Measurements from ENCODE around the gene EPHX1. TPM values are rescaled to one million over a fixed set of nuclear protein-coding genes. Genes with fewer than 3 reads are reported as not detected.
"Not testable (repeated sequence)": the region's sequence is repeated elsewhere in the genome, so short reads cannot be mapped to it uniquely, and the experiment has no call there.

Gene EPHX1
- total RNA-seq, 1 donor from 2014 or later, result 83.7 TPM

- peak; percentile 57 for DNase-seq (ENCODE audit: low read depth)
Observed at GRCh38 chr1:225881081-225881958, 71.4 kb downstream of the EPHX1 start.

DNA sequence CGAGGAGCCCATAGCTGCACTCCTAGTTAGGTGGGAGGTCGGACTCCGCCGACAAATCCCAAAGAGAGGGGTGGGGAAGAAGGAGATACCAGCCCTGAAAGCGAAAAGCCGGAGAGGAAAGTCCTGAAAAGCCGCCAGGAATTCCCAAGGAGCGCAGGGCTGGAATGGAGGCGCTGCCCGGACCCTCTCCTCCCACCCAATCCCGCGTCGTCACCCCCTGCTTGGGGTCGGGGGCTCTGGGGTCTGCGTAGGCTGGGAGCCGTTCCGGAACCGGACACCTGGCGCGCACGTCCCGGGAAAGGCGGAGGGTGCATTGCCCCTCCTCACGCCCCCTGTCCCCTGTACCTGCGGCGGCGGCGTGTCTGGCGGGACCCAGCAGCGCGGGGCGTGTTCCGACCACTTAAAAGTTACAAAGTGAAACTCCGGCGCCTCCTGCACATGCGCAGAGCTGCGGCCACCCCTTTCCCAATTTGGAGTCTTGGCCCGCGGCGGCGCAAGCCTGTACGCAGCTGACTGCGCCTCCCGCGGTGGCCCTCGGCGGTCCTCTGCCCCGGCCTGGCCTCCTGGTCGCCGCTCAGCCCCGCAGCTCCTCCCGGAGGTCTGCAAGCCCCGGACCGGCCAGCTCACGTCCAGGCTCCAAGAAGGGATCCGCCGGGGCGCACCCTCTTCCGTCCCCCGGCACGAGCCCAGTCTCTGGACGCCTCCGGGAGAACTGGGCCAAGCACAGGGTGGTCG, 72.2 kb downstream of the EPHX1 start, which contains the start of gene TMEM63A:
Gene TMEM63A, minus strand, starts transcription at position 422 of the 735 bp plus-strand sequence. CDS start 4,800 bp downstream, outside the sequence.
- DNase-seq (ENCODE audit: low read depth), result peak; percentile 55

- no peak for DNase-seq (ENCODE audit: low read depth)
Observed at GRCh38 chr1:225882694-225883615, 73.0 kb downstream of the EPHX1 start.

DNA sequence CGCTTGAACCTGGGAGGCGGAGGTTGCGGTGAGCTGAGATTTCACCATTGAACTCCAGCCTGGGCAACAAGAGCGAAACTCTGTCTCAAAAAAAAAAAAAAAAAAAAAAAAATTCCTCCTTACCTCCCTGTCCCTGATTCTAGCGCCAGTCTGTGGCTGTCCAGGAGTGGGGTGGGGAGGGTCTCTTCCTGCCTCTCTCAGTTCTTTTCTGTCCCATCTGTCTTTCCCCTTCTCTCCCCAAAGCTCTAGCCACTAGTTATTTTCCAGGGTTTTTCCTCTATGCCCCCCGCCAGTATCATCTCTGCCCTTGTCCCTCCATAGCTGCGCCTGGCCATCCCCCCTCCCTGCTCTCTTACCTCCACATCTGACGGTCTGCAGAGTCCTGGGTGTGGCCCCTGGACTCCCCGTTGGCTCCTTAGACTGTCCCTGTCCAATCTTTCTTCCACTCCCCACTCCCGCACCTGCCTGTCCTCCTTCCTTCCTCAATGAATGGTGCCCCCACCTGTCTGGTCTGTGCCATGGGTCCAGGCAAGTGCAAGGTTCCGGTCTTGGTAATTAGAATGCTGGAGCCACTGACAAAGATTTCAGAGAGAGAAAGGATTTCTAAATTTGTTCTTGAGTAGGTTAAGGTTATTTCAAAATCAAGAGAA, 73.8 kb downstream of the EPHX1 start:
- no peak for DNase-seq (ENCODE audit: low read depth)

DNA sequence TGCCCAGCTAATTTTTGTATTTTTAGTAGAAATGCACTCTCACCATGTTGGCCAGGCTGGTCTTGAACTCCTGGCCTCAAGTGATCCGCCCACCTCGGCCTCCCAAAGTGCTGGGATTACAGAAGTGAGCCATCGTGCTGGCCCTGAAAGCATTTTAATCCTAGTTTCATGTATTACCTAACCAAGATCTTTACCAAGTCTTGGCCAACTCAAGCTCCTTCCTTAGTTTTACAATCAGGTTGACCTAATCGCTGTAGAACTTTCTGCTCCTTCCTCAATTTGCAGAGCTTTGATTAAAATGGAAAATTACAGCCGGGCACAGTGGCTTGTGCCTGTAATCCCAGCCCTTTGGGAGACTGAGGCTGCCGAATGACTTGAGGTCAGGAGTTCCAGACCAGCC, 75.4 kb downstream of the EPHX1 start:
- no peak for DNase-seq (ENCODE audit: low read depth)

DNA sequence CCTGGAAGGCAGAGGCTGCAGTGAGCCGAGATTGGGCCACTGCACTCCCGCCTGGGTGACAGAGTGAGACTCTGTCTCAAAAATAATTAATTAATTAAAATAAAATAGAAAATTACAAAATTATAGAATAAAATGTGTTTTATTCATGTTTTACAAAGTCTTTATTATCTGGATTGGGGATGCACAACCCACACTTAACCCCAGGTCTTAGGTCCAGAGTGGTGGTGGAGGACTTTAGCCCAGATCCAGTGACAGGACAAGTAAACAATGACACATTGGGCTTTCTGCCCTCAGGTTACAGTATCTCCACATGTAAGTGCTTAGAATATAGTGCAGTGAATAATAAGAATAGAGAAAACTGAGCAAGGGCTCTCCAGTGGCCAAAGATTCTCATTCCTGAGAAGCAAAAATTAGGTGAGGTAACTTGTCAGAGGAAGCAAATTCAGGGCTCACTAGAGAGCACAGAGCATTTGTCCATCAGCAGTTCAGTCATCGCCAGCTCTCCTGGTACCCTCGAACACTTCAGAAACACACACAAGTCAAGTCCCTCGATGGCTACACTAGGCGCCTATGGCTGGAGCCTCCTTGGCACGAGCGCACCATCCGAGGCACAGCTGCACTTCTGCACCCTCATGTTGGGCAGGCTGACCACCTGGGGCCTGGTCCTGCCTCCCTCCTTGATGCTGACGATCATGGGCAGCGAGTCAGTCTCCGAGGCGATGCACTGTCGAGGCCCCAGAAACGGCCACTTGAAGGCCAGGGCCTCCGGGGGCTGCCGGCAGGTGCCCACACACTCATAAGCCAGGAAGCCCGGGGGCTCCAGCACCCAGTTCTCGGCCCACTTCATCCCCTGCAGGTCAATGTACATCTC, 76.5 kb downstream of the EPHX1 start:
- DNase-seq (ENCODE audit: low read depth), result no peak

DNA sequence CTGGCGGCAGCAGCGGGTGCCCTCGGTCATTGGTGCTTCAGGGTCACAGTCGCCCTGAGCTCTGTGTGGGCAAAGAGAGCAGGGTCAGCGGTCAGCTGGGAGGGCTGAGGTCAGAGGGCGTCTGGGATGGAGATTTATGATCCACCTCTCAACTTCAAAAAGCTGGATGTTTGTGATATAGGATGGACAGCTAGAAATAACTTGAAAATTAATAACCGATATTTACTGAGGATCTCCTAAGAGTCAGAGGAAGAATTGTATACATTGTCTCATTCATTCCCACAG, 77.0 kb downstream of the EPHX1 start:
- DNase-seq (ENCODE audit: low read depth), result no peak

DNA sequence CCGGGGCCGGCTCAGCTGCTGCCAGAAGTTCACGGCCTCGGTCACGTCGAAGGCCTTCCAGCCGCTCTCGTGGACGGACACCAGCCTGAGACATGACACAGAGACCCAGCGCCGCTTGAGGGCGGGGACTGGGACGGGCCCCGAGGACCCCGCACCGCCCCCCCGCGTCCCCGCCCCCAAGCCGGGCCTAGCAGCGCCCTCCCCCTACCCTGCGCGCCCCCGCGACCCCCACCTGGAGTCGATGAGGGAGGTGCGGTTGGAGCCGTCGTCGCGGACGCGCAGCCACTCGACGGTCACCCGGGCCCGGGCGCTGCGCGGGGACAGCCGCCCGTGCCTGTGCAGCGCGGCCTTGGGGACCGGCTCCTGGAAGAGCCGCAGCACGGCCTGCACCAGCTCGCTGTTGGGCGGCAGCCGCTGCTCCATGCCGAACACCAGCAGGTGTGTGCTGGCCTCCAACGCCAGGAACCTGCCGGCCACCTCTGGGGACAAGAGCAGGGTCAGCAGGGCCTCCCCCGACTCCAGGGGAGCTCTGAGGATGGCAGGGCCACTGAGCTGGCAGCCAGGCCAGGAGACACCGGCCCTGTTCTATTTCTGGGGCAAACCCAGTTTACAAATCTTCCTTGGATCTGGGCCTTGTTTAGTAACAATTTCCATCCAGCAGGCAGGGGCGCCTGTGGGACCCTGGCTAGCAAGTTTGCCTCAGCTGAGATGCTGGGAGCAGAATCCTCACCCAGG, 77.8 kb downstream of the EPHX1 start:
- not testable (repeated sequence) for DNase-seq (ENCODE audit: low read depth)

GRCh38 chr1:225888289-225888897, 78.5 kb downstream of the EPHX1 start:
- DNase-seq (ENCODE audit: low read depth), result no peak

DNA sequence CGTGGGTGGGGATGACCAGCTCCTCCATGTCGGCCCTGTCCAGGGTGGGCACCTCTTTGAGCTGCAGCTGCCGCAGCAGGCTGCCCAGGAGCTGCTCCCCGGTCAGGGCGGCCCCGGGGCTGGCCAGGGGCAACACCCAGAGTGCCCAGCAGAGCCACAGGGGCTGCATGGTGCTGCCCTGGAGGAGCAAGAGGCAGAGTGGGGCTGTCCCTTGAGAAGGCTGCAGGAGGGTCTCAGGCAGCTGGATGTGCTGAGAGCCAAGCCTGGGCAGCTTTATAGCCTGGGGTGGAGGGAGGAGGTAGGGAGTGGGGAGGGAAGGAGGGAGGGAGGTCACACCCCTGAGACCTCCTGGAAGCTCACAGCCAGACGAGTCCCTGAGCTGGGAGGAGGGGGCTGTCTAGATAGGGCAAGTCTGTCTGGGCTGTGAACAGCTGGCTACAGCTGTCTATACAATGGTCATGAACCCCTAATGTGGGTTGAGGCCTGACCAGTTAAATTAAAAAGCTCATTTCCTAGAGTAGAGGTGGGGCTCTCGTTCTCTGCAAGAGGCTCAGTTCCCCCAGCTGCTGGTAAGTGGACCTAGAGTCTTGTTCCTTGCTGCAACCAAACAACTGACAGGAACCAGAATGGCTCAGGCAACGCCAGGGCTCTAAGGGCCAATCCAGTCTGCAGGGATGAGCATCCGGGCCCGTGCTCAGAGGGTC, 79.1 kb downstream of the EPHX1 start, which contains the start of gene LEFTY1:
Gene LEFTY1, minus strand, starts transcription at position 249 of the 704 bp plus-strand sequence. Its CDS starts 80 bp downstream, at position 169.
- no peak for DNase-seq (ENCODE audit: low read depth)

GRCh38 chr1:225889743-225890142, 79.8 kb downstream of the EPHX1 start:
- DNase-seq (ENCODE audit: low read depth), result peak; percentile 48

- no peak for DNase-seq (ENCODE audit: low read depth)
Observed at GRCh38 chr1:225890346-225891228, 80.7 kb downstream of the EPHX1 start.

DNA sequence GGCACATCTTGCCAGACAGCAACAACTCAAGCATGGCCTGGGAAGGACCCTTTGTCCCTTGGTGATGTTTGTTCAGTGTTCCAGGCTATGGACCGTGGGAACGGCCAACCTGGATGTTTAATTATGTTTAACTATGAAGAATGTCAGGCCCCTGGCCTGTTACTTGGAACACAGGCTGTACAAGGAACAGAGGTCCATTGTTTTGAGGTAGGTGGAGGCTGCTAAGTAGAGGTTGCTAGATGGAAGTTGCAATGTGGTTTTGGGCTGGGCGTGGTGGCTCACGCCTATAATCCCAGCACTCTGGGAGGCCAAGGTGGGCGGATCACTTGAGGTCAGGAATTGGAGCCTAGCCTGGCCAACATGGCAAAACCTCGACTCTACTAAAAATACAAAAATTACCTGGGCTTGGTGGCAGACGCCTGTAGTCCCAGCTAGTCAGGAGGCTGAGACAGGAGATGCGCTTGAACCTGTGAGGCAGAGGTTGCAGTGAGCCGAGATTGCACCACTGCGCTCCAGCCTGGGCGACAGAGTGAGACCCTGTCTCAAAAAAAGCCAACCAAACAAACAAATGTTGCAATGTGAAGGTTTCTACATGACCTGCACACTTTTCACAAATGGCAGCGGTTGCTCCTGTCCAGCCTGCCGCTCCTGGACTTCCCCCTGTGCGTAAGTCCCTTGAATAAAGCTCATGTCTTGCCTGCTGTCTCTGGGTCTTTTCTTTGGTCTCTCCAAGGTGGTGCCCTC, 81.5 kb downstream of the EPHX1 start:
- peak; percentile 85 for DNase-seq (ENCODE audit: low read depth)

DNA sequence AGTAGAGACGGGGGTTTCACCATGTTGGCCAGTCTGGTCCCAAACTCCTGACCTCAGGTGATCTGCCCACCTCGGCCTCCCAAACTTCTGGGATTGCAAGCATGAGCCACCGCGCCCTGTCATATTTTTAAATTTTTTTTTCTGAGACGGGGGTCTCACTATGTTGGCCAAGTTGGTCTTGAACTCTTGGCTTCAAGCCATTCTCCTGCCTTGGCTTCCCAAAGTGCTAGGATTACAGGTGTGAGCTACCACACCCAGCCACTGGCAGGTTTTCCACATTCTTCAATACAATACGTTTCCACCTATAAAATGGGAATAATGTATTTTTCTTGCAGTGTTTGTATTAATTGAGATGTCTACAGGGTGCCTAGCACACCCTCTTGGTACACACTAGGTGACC, 82.4 kb downstream of the EPHX1 start:
- no peak for DNase-seq (ENCODE audit: low read depth)
